ENCODE measurements around the gene GRM5. TPM values are rescaled to one million over a fixed set of nuclear protein-coding genes. Genes with fewer than 3 reads are reported as not detected.

The GRM5 gene
- total RNA-seq, 1 experiment from 2014 or later, result 0.03 TPM

DNA sequence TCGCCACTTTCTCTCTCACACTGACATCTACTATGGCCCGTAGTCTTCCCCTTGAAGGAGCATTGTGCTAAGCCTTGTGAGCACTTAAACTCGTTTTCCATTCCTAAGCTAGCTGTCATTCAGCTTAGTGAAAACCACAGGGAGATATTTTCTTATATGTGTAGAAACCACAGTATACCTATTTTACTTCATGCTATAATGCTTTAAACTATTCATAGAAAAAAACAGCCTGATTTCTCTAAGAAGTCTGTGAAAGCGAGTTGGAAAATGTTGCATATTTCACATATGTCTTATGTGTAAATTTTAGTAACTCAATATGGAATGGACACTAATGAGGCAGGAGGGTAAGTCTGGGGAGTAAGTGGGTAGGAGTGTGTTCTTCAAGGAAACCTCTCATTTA is 534.0 kb downstream of the GRM5 start:
- Histone ChIP-seq H3K4me1 (ENCODE audit: control insufficient read depth, insufficient read depth, low read length) (no peaks in the 10 kb centered on the region), H3K36me3 (ENCODE audit: control insufficient read depth, insufficient read depth, low read length) (no peaks in the 10 kb centered on the region), H3K27me3 (ENCODE audit: control insufficient read depth, insufficient read depth, low read length) (no peaks in the 10 kb centered on the region), H3K27ac (ENCODE audit: low read length) (no peak overlapping the region), H3K9me3 (ENCODE audit: control insufficient read depth, insufficient read depth, low read depth, low read length) (peaks cover 20% of the 10 kb centered on the region; the same call in 1 of the 2 replicates), H3K4me3 (ENCODE audit: low read depth in 2 of 2, low read length in 2 of 2) (no peak overlapping the region)
- intact Hi-C loops (cut with micrococcal nuclease; ENCODE audit: unreplicated experiment) (no loop called here), in situ Hi-C loops (cut with HindIII; ENCODE audit: low pct_unique_long_range_greater_than_20kb, low sequenced_read_pairs) (no loop called here)
- no TSS peak for BruUV-seq (replicated peaks)
- ATAC-seq (no peak), DNase-seq (ENCODE audit: low read depth, low spot score) (no peak)
- POLR2A ChIA-PET, result no interaction called here
- TF ChIP-seq SIN3A (IDR thresholded peaks at IDR 0.05; ENCODE audit: borderline replicate concordance, insufficient read depth, low read depth, low read length) (no peak), POLR2AphosphoS5 (IDR thresholded peaks at IDR 0.05; ENCODE audit: low read depth, low read length) (no peak), TCF7L2 (IDR thresholded peaks at IDR 0.05; ENCODE audit: low read depth, low read length) (no peak)
- TF ChIP-seq, protein P1, sequence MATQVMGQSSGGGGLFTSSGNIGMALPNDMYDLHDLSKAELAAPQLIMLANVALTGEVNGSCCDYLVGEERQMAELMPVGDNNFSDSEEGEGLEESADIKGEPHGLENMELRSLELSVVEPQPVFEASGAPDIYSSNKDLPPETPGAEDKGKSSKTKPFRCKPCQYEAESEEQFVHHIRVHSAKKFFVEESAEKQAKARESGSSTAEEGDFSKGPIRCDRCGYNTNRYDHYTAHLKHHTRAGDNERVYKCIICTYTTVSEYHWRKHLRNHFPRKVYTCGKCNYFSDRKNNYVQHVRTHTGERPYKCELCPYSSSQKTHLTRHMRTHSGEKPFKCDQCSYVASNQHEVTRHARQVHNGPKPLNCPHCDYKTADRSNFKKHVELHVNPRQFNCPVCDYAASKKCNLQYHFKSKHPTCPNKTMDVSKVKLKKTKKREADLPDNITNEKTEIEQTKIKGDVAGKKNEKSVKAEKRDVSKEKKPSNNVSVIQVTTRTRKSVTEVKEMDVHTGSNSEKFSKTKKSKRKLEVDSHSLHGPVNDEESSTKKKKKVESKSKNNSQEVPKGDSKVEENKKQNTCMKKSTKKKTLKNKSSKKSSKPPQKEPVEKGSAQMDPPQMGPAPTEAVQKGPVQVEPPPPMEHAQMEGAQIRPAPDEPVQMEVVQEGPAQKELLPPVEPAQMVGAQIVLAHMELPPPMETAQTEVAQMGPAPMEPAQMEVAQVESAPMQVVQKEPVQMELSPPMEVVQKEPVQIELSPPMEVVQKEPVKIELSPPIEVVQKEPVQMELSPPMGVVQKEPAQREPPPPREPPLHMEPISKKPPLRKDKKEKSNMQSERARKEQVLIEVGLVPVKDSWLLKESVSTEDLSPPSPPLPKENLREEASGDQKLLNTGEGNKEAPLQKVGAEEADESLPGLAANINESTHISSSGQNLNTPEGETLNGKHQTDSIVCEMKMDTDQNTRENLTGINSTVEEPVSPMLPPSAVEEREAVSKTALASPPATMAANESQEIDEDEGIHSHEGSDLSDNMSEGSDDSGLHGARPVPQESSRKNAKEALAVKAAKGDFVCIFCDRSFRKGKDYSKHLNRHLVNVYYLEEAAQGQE (IDR thresholded peaks at IDR 0.05; ENCODE audit: insufficient read depth in 1 of 2, low read depth in 2 of 2, low read length in 1 of 2), result no peak
- TF ChIP-seq, protein P2, sequence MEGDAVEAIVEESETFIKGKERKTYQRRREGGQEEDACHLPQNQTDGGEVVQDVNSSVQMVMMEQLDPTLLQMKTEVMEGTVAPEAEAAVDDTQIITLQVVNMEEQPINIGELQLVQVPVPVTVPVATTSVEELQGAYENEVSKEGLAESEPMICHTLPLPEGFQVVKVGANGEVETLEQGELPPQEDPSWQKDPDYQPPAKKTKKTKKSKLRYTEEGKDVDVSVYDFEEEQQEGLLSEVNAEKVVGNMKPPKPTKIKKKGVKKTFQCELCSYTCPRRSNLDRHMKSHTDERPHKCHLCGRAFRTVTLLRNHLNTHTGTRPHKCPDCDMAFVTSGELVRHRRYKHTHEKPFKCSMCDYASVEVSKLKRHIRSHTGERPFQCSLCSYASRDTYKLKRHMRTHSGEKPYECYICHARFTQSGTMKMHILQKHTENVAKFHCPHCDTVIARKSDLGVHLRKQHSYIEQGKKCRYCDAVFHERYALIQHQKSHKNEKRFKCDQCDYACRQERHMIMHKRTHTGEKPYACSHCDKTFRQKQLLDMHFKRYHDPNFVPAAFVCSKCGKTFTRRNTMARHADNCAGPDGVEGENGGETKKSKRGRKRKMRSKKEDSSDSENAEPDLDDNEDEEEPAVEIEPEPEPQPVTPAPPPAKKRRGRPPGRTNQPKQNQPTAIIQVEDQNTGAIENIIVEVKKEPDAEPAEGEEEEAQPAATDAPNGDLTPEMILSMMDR (IDR thresholded peaks at IDR 0.05), result no peak
- CTCF ChIA-PET, result no interaction called here

DNA sequence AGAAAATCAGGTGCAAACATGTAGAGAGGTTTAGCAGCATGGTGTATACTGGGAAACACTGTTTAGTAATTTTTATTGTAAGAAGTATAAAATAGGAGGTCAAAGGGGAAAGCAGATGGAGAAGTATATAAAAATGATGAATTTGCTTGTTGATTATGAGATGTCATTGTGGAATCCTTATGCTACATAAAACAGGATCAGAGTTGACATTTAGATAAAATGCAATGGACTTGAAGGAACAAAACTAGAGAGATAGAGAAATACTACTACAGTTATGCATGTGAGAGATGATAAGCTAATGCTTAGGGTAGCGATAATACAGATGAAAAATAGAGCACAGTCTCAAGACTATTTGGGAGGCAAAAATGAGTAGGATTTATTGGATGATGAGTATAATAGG is 536.4 kb downstream of the GRM5 start:
- no peaks in the 10 kb centered on the region for H3K36me3 ChIP-seq (ENCODE audit: control insufficient read depth, insufficient read depth, low read length)
- no peak for ATAC-seq
- H3K4me3 ChIP-seq (ENCODE audit: low read depth in 2 of 2, low read length in 2 of 2), result no peak overlapping the region
- intact Hi-C loops (cut with micrococcal nuclease; ENCODE audit: unreplicated experiment) (no loop called here), in situ Hi-C loops (cut with HindIII; ENCODE audit: low pct_unique_long_range_greater_than_20kb, low sequenced_read_pairs) (no loop called here)
- peaks cover 8% of the 10 kb centered on the region; the same call in 1 of the 2 replicates for H3K9me3 ChIP-seq (ENCODE audit: control insufficient read depth, insufficient read depth, low read depth, low read length)
- BruUV-seq (replicated peaks), result no TSS peak
- no peak overlapping the region for H3K27ac ChIP-seq (ENCODE audit: low read length)
- DNase-seq (ENCODE audit: low read depth, low spot score), result no peak
- CTCF ChIA-PET, result no interaction called here
- TF ChIP-seq, protein P1 (IDR thresholded peaks at IDR 0.05; ENCODE audit: insufficient read depth in 1 of 2, low read depth in 2 of 2, low read length in 1 of 2), result no peak
- no peak for TF ChIP-seq POLR2AphosphoS5 (IDR thresholded peaks at IDR 0.05; ENCODE audit: low read depth, low read length)
- TF ChIP-seq SIN3A (IDR thresholded peaks at IDR 0.05; ENCODE audit: borderline replicate concordance, insufficient read depth, low read depth, low read length), result no peak
- TF ChIP-seq, protein P2 (IDR thresholded peaks at IDR 0.05), result no peak
- no peaks in the 10 kb centered on the region for H3K27me3 ChIP-seq (ENCODE audit: control insufficient read depth, insufficient read depth, low read length)
- POLR2A ChIA-PET, result no interaction called here
- H3K4me1 ChIP-seq (ENCODE audit: control insufficient read depth, insufficient read depth, low read length), result no peaks in the 10 kb centered on the region

Data from Panc1 (cell line).